GM21367 (cell line): ENCODE data around the gene TNFSF9.

Experiments
- ATAC-seq: cut with Tn5 transposase; IDR thresholded peaks from one replicate; pipeline ENCODE4 v1.9.1; 2021; ENCODE audit not compliant: unreplicated experiment

The TNFSF9 gene, protein sequence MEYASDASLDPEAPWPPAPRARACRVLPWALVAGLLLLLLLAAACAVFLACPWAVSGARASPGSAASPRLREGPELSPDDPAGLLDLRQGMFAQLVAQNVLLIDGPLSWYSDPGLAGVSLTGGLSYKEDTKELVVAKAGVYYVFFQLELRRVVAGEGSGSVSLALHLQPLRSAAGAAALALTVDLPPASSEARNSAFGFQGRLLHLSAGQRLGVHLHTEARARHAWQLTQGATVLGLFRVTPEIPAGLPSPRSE

DNA sequence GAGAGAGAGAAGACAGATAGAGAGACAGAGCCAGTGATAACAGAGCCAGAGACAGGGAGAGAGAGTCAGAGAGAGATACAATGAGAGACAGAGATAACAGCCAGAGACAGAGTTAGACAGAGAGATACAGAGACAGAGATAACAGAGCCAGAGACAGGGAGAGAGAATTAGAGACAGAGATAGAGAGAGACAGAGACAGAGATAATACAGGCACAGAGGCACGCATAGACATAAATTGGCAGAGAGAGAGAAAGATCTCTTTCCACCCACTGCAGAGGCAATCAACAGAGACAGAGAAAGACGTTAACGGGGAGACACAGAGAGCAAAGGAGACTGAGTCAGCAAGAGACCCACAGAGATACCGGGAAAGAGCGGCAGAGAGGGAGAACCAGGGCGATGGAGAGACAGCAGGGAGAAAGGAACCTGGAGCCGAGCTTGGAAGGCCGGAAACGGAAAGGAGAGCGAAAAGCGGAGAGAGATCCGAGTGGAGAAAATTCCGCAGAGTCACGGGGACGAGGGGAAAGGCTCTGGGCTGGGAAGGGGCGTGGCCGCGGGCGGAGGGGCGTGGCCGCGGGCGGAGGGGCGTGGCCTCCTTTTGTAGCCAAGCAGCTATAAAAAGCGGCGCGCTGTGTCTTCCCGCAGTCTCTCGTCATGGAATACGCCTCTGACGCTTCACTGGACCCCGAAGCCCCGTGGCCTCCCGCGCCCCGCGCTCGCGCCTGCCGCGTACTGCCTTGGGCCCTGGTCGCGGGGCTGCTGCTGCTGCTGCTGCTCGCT lies at the start of gene TNFSF9:
TSS of gene TNFSF9 (plus strand) at position 641 of the 777 bp plus-strand sequence. CDS start at position 652, 11 bp downstream.
- ATAC-seq = no peak

DNA sequence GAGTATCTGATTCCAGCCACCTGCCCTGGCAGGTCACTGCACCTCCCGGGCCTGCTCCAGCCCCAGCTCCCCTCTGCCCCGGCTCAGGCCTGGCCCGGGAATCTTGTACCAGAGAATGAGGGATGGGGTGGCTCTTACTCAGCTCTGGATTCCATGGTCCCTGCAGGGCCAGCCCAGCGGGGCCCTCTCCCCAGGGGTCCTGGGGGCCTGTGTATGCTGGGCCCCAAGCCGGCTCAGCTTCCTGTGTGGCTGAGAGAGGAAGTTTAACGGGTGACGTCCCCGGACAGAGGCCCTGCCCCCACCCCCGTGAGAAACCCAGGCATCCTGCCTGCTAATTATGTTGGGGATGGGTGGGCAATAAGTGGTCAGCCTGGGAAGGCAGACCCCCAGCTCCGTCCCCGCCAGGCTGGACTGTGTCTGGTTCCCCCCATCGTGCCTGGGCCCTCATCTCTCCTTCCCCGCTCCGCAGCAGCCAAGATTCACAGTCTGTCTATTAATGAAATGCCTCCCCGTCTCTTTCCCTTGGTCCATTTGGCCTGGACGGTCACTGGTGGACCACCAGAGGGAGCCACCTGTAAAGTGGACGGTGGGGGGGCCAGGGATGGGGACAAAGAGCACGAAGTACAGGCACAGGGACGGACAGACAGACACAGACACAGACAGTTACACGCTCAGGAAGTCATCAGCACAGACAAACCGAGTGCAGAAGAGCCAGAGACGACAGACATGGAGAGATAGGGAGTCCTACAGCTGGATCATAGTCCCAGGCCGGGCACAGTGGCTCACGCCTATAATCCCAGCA lies 49.1 kb upstream of the TNFSF9 start, which contains the start of gene DENND1C:
TSS of gene DENND1C (minus strand) at position 247 of the 802 bp plus-strand sequence. CDS start at position 155, 92 bp downstream.
- no peak for ATAC-seq

DNA sequence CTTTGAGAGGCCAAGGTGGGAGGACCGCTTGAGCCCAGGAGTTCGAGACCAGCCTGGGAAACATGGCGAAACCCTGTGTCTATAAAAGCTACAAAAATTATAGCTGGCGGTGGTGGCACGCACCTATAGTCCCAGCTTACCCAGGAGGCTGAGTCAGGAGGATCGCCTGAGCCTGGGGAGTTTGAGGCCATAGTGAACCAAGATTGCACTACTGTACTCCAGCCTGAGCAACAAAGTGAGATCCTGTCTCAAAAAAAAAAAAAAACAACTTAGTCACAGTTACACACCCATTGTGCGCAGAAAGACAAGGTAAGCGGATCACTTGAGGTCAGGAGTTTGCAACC lies 48.5 kb upstream of the TNFSF9 start:
- no peak for ATAC-seq

DNA sequence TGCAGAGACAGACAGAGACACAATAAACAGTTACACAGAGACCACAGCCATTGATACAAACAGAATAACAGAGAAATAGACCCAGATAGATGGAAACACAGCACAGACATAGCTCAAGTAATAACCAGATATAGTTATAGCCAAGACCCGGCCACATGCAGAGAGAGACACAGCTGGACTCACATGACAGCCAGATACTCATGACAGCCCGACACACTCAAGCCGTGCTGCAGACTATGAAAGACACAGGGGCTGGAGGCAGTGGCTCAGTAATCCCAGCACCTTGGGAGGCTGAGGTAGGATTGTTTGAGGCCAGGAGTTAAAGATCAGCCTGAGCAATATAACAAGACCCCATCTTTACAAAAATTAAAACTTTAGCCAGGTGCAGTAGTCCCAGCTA lies 47.6 kb upstream of the TNFSF9 start:
- no peak for ATAC-seq

DNA sequence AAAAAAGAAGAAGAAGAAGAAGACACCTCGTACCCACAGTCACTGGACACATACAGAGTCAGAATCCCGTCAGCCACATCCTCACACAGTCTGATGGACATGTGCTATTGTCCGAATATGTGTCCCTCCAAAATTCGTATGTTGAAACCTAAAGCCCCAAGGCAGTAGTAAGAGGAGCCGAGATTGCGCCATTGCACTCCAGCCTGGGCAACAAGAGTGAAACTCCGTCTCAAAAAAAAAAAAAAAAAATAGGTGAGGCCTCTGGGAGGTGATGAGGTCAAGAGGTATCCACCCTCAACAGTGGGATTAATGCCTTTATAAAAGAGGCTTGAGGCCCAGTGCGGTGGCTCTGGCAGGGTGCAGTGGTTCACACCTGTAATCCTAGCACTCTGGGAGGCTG lies 46.6 kb upstream of the TNFSF9 start:
- no peak for ATAC-seq

DNA sequence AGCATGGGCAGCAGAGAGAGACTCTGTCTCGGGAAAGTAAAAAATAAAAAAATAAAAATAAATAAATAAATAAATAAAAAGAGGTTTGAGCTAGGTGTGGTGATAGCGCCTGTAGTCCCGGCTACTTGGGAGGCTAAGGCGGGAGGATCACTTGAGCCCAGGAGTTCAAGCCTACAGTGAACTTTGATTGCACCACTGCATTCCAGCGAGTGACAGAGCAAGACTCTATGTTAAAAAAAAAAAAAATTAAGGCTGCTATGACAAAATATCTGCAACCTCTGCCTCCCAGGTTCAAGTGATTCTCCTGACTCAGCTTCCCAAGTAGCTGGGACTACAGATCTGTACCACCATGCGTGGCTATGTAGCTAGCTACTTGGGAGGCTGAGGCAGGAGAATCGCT lies 46.0 kb upstream of the TNFSF9 start:
- no peak for ATAC-seq

DNA sequence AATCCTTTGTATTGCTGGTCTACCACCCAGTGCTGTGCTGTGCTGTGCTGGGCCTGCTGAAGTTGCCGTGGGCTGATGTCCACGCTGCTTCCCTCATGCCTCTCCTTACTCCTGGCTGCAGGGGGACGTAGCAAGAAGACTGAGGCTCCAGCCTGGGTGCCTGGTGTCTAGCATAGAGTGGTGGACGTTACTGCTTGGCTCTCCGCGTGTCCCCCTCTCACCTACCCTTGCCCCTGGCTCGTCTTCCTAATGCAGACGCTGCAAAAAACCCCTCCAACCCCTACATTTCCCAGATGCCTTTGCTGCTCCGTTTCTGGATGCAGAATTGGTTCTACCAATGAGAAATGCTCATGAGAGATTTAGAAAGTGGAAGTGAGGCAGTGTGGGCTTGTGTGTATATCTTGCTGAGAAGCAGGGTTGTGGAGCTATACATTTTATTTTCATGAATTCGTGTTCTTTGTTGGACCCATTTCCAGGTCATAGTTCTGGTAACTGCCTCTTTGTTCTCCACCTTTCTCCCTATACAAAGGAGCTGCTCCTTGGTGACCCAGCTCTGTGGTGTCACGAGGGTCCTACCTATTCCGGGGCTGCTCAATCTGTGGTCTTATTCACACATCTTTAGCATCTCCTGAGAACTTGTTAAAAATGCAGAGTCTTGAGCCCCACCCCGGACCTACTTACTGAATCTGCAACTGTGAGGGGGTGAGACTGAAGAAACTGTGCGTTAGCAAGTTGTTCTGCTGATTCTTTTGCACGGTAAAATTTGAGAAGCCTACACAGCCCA lies 41.4 kb upstream of the TNFSF9 start:
- ATAC-seq = no peak

DNA sequence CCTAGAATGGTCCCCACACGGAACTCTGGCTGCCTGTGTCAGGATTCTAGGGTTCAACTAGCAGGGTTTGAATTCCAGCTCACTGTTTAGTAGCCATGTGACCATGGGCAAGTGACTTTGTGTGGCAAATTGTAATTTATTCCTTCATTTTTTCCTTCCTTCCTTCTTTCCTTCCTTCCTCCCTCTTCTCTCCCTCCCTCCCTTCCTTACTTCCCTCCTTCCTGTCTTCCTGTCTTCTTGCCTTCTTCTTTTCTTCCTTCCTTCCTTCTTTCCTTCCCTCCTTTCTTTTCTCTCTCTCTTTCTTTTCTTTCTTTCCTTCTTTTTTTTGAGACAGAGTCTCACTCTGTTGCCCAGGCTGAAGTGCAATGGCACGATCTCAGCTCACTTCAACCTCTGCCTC lies 40.7 kb upstream of the TNFSF9 start:
- ATAC-seq = no peak

DNA sequence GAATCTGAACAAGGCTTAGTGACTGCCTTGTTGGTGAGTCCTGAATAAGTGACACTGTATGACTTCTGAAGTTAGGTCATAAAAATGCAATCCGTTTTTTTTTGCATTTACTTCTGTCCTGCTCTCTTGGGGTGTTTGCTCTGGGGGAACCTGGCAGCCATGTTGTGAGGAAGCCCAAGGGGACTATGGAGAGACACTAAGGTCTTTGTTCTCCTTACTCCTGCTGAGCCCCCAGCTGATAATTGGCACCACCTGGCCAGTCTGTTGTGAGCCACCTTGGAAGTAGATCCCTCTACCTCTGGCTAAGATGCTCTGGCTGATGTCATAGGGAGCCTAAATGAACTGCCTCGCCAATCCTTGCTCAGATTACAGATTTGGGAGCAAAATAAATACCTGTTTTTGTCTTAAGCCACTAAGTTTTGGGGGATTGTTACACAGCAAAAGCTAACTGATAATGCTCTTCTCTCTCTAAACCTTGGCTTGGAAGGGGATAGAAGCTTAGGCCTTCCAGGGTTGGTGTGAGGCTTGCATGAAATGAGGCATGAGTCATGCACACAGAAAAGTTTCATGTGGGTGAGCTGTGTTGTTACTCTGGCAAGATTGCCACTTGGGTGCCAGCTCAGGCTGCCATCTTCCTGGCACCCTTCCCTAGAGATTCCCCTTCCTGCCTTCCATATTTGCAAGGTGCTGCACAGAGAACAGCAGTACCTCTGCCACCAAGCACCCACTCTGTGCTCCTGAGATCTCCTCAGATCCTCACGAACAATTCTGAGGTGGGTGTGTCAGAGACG lies 38.8 kb upstream of the TNFSF9 start:
- ATAC-seq = no peak

DNA sequence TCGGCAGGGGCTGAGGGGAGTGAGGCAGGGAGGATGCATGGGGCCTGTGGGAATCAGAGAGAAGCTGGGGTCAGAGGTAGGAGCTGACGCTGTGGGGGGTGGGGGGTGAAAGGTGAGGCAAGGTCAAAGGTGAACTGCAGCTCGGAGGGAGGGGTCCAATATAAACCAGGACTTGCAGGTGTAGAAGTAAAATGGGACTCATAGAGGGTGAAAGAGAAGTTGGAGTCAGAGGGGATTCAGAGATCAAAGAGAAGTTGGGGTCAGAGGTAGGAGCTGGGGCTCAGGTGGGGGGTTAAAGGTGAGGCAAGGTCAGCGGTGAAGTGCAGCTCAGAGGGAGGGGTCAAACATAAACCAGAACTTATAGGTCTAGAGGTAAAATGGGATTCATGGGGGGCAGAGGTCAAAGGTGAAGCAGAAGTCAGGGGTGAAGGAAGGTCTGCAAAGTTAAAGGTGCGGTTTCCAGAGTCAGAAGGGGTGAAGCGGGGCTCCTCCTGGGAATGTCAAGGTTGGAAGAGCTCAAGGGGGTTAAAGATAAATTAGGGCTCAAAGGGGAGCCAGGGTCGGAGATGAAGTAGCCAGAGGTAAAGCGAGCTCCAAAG lies 36.3 kb upstream of the TNFSF9 start:
- ATAC-seq = no peak

DNA sequence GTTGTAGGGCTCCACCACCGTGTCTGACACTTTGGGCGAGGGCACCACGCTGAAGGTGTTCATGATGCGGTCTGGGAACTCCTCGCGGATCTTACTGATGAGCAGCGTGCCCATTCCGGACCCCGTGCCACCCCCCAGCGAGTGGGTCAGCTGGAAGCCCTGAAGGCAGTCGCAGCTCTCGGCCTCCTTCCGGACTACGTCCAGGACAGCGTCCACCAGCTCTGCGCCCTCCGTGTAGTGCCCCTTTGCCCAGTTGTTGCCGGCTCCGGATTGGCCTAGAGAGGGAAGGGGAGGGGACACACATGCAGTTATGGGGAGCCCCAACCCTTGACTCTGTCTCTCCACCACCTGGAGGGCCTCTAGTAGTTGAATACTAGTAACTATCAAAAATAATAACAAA lies 34.9 kb upstream of the TNFSF9 start:
- no peak for ATAC-seq

DNA sequence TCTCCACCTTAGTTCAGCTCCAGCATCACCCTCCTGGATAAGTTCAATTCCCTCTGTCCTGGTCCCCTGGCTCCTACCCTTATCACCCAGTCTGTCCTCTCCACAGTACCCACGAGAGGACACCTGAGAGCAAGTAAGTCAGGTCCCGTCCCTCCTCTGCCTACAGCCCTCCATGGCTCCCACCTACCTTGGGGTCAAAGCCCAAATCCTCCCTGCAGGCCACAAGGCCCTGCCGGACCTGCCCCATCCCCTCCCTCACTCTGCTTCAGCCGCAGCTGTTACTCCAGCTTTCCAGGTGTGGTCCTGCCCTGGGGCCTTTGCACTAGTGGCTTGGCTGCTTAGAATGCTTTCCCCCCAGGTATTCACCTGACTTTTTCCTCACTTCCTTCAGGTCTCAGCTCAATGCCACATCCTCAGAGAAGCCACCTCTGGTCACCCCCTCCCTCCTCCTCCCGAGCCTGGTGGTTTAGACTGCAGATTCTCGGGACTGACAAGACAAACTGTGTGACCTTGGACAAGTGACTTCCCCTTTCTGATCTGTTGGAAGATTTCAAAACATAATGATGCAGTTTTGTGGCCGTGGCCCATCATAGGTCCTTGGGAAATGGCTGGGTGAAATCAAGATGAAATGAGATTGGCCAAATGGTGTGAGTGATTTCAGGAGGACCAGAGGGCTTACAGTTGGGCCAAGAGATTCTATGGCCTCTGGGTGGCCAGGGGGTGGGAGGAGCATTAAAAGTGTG lies 32.4 kb upstream of the TNFSF9 start:
- no peak for ATAC-seq

DNA sequence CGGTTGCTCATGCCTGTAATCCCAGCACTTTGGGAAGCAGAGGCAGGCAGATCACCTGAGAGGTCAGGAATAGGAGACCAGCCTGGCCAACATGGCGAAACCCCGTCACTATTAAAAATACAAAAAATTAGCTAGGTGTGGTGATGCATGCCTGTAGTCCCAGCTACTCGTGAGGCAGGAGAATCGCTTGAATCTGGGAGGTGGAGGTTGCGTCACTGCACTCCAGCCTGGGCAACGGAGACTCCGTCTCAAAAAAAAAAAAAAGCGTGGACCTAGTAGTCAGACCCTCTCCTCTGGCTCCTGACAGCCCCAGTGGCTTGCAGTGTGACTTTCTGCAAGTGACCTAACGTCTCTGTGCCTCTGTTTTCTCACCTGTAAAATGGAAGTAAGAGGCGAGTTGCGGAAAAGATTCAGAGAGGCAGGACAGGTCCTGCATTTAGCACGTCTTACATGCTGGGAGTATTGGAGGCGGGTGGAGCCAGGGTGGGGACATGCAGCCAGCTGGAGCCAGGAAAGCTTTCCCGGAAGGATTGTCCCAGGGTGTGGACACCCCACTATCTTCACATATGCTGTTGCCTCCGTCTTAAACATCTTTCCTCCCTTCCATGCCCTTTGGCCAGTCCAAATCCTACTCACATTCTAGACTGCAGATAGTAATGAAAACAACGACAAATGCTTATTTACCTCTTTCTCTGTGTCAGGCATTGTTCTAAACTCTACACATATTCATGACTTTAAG lies 31.6 kb upstream of the TNFSF9 start:
- ATAC-seq = no peak

DNA sequence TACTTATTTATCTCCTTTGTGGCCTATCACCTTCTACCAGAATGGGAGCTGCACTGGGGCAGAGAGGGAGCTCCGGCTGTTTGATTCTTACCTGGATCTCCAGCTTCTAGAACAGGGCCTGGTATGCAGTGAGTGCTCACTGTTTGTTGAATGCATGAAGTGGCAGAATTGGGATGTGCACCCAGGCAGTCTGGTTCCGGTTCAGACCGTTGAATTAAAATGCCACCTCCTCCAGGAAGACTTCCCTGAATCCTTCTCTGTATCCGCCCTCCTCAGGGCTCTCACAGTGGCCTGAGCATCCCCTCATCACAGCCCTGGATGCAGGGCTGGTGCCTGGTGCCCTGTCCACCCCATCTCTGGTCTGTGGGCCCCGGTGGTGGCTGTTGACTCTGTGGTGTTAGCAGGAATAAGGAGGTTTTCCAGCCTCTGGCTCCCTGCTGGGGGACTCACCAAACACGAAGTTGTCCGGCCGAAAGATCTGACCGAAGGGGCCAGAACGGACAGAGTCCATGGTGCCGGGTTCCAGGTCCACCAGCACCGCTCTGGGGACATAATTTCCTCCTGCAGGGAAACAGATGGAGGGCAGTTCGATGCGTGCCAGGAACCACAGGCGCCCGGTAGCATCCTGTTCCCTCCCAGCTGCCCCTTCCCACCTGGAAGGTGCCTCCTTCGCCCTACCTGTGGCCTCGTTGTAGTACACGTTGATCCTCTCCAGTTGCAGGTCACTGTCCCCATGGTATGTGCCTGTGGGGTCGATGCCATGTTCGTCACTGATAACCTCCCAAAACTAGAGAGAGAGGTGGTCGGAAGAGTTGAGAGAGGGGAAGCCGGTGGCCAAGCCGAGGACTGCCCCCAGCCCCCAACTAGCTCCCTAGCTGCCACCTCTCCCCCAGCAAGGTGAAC lies 29.7 kb upstream of the TNFSF9 start:
- no peak for ATAC-seq

DNA sequence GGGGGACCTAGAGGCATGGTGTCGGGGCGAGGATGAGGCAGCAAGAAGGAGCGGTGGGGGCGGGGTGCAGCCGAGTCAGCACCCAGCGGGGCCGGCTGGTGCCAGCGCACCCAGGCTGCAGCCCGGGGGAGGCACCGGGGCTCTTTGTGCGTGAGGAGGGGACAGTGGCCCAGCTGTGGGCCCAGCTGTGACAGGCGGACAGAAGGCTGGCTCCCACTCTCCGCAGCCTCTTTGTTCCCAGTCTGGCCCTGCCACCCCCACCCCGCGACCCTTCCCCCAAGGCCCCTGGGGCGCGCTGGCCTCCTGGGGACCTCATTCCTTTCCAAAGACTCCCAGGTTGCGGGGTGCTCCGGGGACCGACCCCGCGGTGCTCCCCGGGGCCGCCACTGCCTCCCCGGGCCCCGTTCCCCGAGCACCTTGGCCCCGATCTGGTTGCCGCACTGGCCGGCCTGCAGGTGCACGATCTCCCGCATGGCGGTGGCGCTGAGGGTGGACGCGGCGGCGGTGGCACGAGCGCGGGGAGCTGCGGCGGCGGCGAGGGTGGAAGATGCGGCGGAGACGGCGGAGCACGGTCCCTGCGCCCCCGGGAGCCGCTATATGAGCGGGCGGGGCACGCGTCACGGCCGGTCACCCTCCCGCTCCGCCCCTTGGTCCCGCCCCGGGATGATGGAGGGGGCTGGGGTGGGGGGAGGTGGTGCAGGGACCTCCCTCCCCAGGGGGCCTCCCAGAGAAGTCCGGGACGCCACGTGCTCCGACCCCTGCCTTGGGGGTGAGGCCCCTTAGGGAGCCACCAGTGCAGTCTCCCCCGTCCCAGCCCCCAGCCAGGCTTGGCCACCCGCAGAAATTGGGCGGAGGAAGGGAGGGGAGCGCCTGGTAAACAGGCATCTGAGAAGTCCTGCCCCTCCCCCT lies 28.8 kb upstream of the TNFSF9 start, which contains the start of gene TUBB4A:
TSS of gene TUBB4A (minus strand) at position 570 of the 909 bp plus-strand sequence. CDS start at position 473, 97 bp downstream.
- ATAC-seq = no peak
